Cardiac fibroblast (primary cell): ENCODE measurements around the gene TNS1.

Source experiments
- DNase-seq, 2 donors: peaks; one replicate each; pipeline versions ENCODE4 v3.0.0 to v3.0.0-alpha.2; 2010; ENCODE audit warnings: low read depth in 2 of 2
- H3K4me3 ChIP-seq, 2 donors: replicated peaks in 1 of 2; 1 replicate in 1 of 2; 2 replicates in 1 of 2; pipeline ENCODE4 v1.5.1; 2011; ENCODE audit warnings: low read depth in 2 of 2, low read length in 2 of 2, mild to moderate bottlenecking in 2 of 2, moderate library complexity in 1 of 2
- CTCF ChIP-seq: IDR thresholded peaks from one replicate; pipeline ENCODE4 v1.5.1; 2011; ENCODE audit warnings: low read depth, mild to moderate bottlenecking, low read length, inconsistent platforms

TNS1 gene

GRCh38 chr2:217805668-217806481 lies 196.9 kb downstream of the TNS1 start:
- no peak for DNase-seq

GRCh38 chr2:217804791-217805667 lies 197.8 kb downstream of the TNS1 start:
- DNase-seq, result no peak
- no peak overlapping the region for H3K4me3 ChIP-seq
- TF ChIP-seq CTCF, result no peak

More at GRCh38 chr2:217805668-217806481, 196.9 kb downstream of the TNS1 start:
- TF ChIP-seq CTCF, result no peak
- H3K4me3 ChIP-seq, result no peak overlapping the region

- DNase-seq, result no peak
- no peak overlapping the region for H3K4me3 ChIP-seq
These were observed 198.5 kb downstream of the TNS1 start for GRCh38 chr2:217804338-217804737.

GRCh38 chr2:217803653-217803960 lies 199.2 kb downstream of the TNS1 start:
- no peak for TF ChIP-seq CTCF
- DNase-seq, result no peak
- H3K4me3 ChIP-seq, result no peak overlapping the region

More at GRCh38 chr2:217804338-217804737, 198.5 kb downstream of the TNS1 start:
- no peak for TF ChIP-seq CTCF

GRCh38 chr2:217802876-217803652 lies 199.7 kb downstream of the TNS1 start:
- TF ChIP-seq CTCF, result no peak
- H3K4me3 ChIP-seq, result no peak overlapping the region
- DNase-seq, result no peak

- DNase-seq, result no peak
- no peak for TF ChIP-seq CTCF
- H3K4me3 ChIP-seq, result no peak overlapping the region
These were observed 200.5 kb downstream of the TNS1 start for GRCh38 chr2:217802266-217802665.
